Smooth muscle cell (in vitro differentiated cells): ENCODE results near the gene MAD2L1BP. TPM values are rescaled to one million over a fixed set of nuclear protein-coding genes. Genes with fewer than 3 reads are reported as not detected.

Source experiments
- DNase-seq: peaks from one replicate; lab custom pipeline; 2025; ENCODE audit not compliant: unreplicated experiment; lab: John Stamatoyannopoulos, UW
- H2AFZ ChIP-seq: fragments of 200-600 bp; sonication (generic); 2 replicates; pipeline ENCODE4 v1.6.0; 2016; ENCODE audit warnings: antibody characterized with exemption, low read depth, mild to moderate bottlenecking
- H3F3A ChIP-seq: fragments of 200-600 bp; sonication (generic); 2 replicates; pipeline ENCODE4 v1.6.0; 2017; ENCODE audit warnings: antibody characterized with exemption, low read depth
- H3K27ac ChIP-seq: fragments of 200-600 bp; sonication (generic); 2 replicates; pipeline ENCODE4 v1.5.1; 2016; ENCODE audit warnings: low read depth, mild to moderate bottlenecking
- H3K27me3 ChIP-seq: fragments of 200-600 bp; sonication (generic); 2 replicates; pipeline ENCODE4 v1.6.1; 2016; ENCODE audit warnings: low read depth, mild to moderate bottlenecking
- H3K36me3 ChIP-seq: fragments of 200-600 bp; sonication (generic); 2 replicates; pipeline ENCODE4 v1.5.1; 2016; ENCODE audit warnings: low read depth
- H3K4me1 ChIP-seq: fragments of 200-600 bp; sonication (generic); 2 replicates; pipeline ENCODE4 v1.5.1; 2016; ENCODE audit warnings: low read depth
- H3K4me2 ChIP-seq: fragments of 200-600 bp; sonication (generic); 2 replicates; pipeline ENCODE4 v1.6.0; 2016; ENCODE audit warnings: mild to moderate bottlenecking
- H3K4me3 ChIP-seq: fragments of 200-600 bp; sonication (generic); 2 replicates; pipeline ENCODE4 v1.5.1; 2016; ENCODE audit warnings: mild to moderate bottlenecking
- H3K79me2 ChIP-seq: fragments of 200-600 bp; sonication (generic); 2 replicates; pipeline ENCODE4 v1.6.0; 2016; ENCODE audit warnings: low read depth, mild to moderate bottlenecking
- H3K9ac ChIP-seq: fragments of 200-600 bp; sonication (generic); 2 replicates; pipeline ENCODE4 v1.6.0; 2016; ENCODE audit warnings: low read depth
- H3K9me3 ChIP-seq: fragments of 200-600 bp; sonication (generic); replicated peaks from 2 replicates; pipeline ENCODE4 v1.5.1; 2016; ENCODE audit warnings: low read depth
- H4K20me1 ChIP-seq: fragments of 200-600 bp; sonication (generic); 2 replicates; pipeline ENCODE4 v1.6.0; 2016; ENCODE audit warnings: low read depth
- WGBS: methylation state at CpG from one replicate; pipeline ENCODE4 v1.1.7; 2016; ENCODE audit warnings: low lambda C conversion rate; 5-methylcytosine and 5-hydroxymethylcytosine counted together
- polyA plus RNA-seq: library from polyadenylated mRNA; unstranded; fragments of >200 nt; fragmentation: Nextera tagmentation; extraction: Ambion mirVana; gene quantifications from 2 replicates; pipeline ENCODE4 v1.2.1, GENCODE V29; 2016
- total RNA-seq: library from RNA; depleted of rRNA; stranded (reverse); fragments of >200 nt; gene quantifications from 2 replicates; pipeline ENCODE4 v1.2.3, GENCODE V29; 2014
- TF ChIP-seq, protein P1 (sequence below): fragments of 200-600 bp; sonication (generic); IDR thresholded peaks from 2 replicates; pipeline ENCODE4 v1.5.1; 2017; ENCODE audit warnings: borderline replicate concordance, mild to moderate bottlenecking, antibody characterized with exemption; ENCODE audit not compliant: insufficient read depth, poor library complexity, severe bottlenecking

Gene MAD2L1BP
- total and polyA plus RNA-seq, 2 experiments from 2014 or later, result 40.3 to 53.1 TPM

DNA sequence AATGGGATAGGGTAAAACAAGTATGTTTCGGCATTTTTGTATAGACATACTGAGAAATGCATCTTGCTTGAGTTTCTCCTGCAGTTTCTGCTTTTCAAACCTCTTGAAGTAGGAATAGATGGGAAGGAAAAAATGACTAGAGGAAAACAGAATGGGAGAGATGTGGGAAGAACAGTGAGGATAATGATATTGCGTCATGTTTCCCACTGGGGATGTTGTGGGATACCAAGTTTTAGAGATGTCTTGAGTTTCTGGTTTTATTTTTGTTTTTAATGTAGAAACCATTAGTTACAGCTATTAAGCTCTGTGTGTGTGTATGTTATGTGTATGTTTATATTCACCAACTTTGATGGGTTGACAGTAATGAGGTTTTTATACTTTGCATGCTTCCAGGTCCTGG lies 35.0 kb upstream of the MAD2L1BP start:
- WGBS, result 97% methylated on average over 2 of the region's 2 CpGs
- TF ChIP-seq, protein P1, sequence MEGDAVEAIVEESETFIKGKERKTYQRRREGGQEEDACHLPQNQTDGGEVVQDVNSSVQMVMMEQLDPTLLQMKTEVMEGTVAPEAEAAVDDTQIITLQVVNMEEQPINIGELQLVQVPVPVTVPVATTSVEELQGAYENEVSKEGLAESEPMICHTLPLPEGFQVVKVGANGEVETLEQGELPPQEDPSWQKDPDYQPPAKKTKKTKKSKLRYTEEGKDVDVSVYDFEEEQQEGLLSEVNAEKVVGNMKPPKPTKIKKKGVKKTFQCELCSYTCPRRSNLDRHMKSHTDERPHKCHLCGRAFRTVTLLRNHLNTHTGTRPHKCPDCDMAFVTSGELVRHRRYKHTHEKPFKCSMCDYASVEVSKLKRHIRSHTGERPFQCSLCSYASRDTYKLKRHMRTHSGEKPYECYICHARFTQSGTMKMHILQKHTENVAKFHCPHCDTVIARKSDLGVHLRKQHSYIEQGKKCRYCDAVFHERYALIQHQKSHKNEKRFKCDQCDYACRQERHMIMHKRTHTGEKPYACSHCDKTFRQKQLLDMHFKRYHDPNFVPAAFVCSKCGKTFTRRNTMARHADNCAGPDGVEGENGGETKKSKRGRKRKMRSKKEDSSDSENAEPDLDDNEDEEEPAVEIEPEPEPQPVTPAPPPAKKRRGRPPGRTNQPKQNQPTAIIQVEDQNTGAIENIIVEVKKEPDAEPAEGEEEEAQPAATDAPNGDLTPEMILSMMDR, result no peak
- Histone ChIP-seq H4K20me1 (peaks cover 5% of the 10 kb centered on the region), H3K9me3 (no peaks in the 10 kb centered on the region), H3K36me3 (peaks cover 12% of the 10 kb centered on the region), H2AFZ (no peak overlapping the region), H3K4me3 (no peak overlapping the region), H3K27ac (no peak overlapping the region), H3F3A (peaks cover 4% of the 10 kb centered on the region), H3K4me1 (no peaks in the 10 kb centered on the region), H3K79me2 (no peaks in the 10 kb centered on the region), H3K27me3 (no peaks in the 10 kb centered on the region), H3K9ac (no peak overlapping the region), H3K4me2 (no peak overlapping the region)
- no peak for DNase-seq

DNA sequence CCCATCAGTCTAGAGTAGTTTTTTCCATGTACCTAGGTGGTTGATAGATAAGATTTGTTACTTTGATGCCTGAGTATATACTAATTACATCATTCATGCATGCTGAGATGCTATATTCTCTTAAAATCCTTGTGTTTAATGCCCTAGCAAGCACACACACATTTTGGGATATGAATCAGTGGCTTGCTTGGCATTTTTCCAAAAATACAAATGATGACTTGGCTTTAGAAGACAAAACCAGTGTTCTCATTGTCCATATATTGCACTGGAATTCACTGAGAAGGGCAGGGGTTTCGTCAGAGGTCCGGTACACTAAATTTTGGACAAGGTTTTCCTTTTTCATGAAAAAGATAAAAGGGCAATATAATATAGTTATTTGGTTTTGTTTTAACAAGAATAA lies 31.5 kb upstream of the MAD2L1BP start:
- TF ChIP-seq, protein P1, result no peak
- Histone ChIP-seq H3F3A (peaks cover 4% of the 10 kb centered on the region), H3K27me3 (no peaks in the 10 kb centered on the region), H3K36me3 (peaks cover 12% of the 10 kb centered on the region), H4K20me1 (peaks cover 5% of the 10 kb centered on the region), H3K27ac (no peak overlapping the region), H3K9ac (no peak overlapping the region), H3K4me1 (no peaks in the 10 kb centered on the region), H2AFZ (no peak overlapping the region), H3K4me2 (no peak overlapping the region), H3K9me3 (no peaks in the 10 kb centered on the region), H3K4me3 (no peak overlapping the region), H3K79me2 (no peaks in the 10 kb centered on the region)
- no peak for DNase-seq
- WGBS, result 97% methylated on average over 2 of the region's 2 CpGs

DNA sequence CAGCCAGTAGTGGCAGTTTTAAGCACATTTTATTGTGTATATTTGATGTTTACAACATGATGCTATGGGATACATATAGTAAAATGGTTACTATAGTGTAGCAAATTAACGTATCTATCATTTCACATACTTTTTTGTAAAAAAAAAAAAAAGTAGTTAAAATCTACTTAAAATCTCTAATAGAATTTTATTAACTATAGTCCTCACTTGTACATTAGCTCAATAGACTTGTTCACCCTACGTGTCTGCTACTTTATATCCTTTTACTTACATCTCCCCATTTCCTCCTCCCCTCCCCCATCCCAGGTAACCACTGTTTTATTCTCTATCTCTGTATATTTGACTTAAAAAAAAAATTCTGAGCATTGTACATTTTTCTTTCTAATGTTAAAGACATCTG lies 29.6 kb upstream of the MAD2L1BP start:
- Histone ChIP-seq H3K36me3 (peaks cover 12% of the 10 kb centered on the region), H3K79me2 (no peaks in the 10 kb centered on the region), H3K4me3 (no peak overlapping the region), H3F3A (peaks cover 4% of the 10 kb centered on the region), H3K27me3 (no peaks in the 10 kb centered on the region), H3K27ac (no peak overlapping the region), H3K4me2 (no peak overlapping the region), H3K4me1 (no peaks in the 10 kb centered on the region), H3K9ac (no peak overlapping the region), H4K20me1 (peaks cover 5% of the 10 kb centered on the region), H3K9me3 (no peaks in the 10 kb centered on the region), H2AFZ (no peak overlapping the region)
- WGBS, result 94% methylated on average over 2 of the region's 2 CpGs
- DNase-seq, result no peak
- TF ChIP-seq, protein P1, result no peak

DNA sequence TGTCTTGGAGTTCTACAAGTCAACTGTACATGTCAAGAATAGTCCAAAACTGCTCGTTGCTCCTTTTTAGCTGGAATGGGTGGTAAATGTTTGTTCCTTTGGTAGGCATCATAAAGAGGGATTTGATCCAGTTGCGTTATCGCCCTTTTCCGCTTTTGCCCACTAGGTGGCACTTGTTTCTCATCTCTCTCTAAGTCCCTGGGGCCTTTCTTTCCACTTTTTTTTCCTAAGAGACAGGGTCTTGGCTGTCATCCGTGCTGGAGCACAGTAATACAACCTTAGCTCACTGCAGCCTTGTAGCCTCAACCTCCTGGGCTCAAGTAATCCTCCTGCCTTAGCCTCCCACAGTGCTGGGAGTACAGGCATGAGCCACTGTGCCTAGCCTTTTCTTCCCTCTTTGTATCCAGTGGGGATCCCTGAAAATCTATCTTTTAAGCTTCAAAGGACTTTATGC lies 27.3 kb upstream of the MAD2L1BP start:
- H3K79me2 ChIP-seq, result no peaks in the 10 kb centered on the region
- H3K4me2 ChIP-seq, result no peak overlapping the region
- H3K27me3 ChIP-seq, result no peaks in the 10 kb centered on the region
- DNase-seq, result peak; percentile 13
- no peak overlapping the region for H3K27ac ChIP-seq
- H3K4me3 ChIP-seq, result no peak overlapping the region
- TF ChIP-seq, protein P1, result peak; percentile 78
- H2AFZ ChIP-seq, result no peak overlapping the region
- H3K9ac ChIP-seq, result no peak overlapping the region
- H3F3A ChIP-seq, result peaks cover 4% of the 10 kb centered on the region
- H3K36me3 ChIP-seq, result peaks cover 9% of the 10 kb centered on the region
- no peaks in the 10 kb centered on the region for H3K4me1 ChIP-seq
- no peaks in the 10 kb centered on the region for H3K9me3 ChIP-seq
- peaks cover 4% of the 10 kb centered on the region for H4K20me1 ChIP-seq
- WGBS, result 8% methylated on average over 5 of the region's 5 CpGs
